Nephron (organoid): ENCODE results near the gene CEP170.

Experiments
- H3K27ac Mint-ChIP-seq, 3 experiments: 2 replicates each; pipeline ENCODE4 v1.8.0; 2020; ENCODE audit warnings: mixed read lengths in 3 of 3, mild to moderate bottlenecking in 2 of 3, moderate library complexity in 1 of 3
- H3K27me3 Mint-ChIP-seq: 2 replicates; pipeline ENCODE4 v1.8.0; 2021; ENCODE audit warnings: low read depth, mild to moderate bottlenecking, moderate library complexity, mixed read lengths
- H3K36me3 Mint-ChIP-seq: 2 replicates; pipeline ENCODE4 v1.8.0; 2020; ENCODE audit warnings: low read depth, mixed read lengths
- H3K4me1 Mint-ChIP-seq: 2 replicates; pipeline ENCODE4 v1.8.0; 2020; ENCODE audit warnings: mixed read lengths
- H3K4me3 Mint-ChIP-seq, 3 experiments: 2 replicates each; pipeline ENCODE4 v1.8.0; 2020; ENCODE audit warnings: mild to moderate bottlenecking in 3 of 3, mixed read lengths in 3 of 3, moderate library complexity in 2 of 3
- H3K9me3 Mint-ChIP-seq: 2 replicates; pipeline ENCODE4 v1.8.0; 2020; ENCODE audit warnings: mixed read lengths
- CTCF ChIP-seq, 3 experiments: fragments of 200-600 bp; sonication (generic); IDR thresholded peaks; one replicate each; pipeline ENCODE4 v1.5.0; 2021; ENCODE audit warnings: antibody characterized with exemption in 3 of 3; ENCODE audit not compliant: unreplicated experiment in 3 of 3

Gene CEP170

GRCh38 chr1:243271996-243272395, 16.9 kb upstream of the CEP170 start:
- H3K4me3 Mint-ChIP-seq, result no peak overlapping the region
- peak overlapping the region in 1 of 3 experiments; percentile 38 for H3K27ac Mint-ChIP-seq
- TF ChIP-seq CTCF (IDR thresholded peaks at IDR 0.05; ENCODE audit: unreplicated experiment in 3 of 3), result no peak
- H3K36me3 Mint-ChIP-seq, result peaks cover 45% of the 10 kb centered on the region
- H3K27me3 Mint-ChIP-seq, result no peaks in the 10 kb centered on the region
- H3K4me1 Mint-ChIP-seq, result peaks cover 32% of the 10 kb centered on the region
- peaks cover 3% of the 10 kb centered on the region for H3K9me3 Mint-ChIP-seq

GRCh38 chr1:243270097-243270864, 15.2 kb upstream of the CEP170 start:
- H3K4me1 Mint-ChIP-seq, result peaks cover 32% of the 10 kb centered on the region
- H3K27me3 Mint-ChIP-seq, result no peaks in the 10 kb centered on the region
- H3K36me3 Mint-ChIP-seq, result peaks cover 27% of the 10 kb centered on the region
- peaks cover 3% of the 10 kb centered on the region for H3K9me3 Mint-ChIP-seq
- peak overlapping the region in 1 of 3 experiments; percentile 6 for H3K4me3 Mint-ChIP-seq
- TF ChIP-seq CTCF (IDR thresholded peaks at IDR 0.05; ENCODE audit: unreplicated experiment in 3 of 3), result no peak
- peak overlapping the region in 2 of 3 experiments; percentile 8 to 54 for H3K27ac Mint-ChIP-seq

GRCh38 chr1:243269461-243269801, 14.3 kb upstream of the CEP170 start:
- Mint-ChIP-seq H3K4me3 (no peak overlapping the region), H3K4me1 (peaks cover 39% of the 10 kb centered on the region), H3K27ac (peak overlapping the region in 2 of 3 experiments; percentile 50 to 73), H3K36me3 (peaks cover 20% of the 10 kb centered on the region), H3K27me3 (no peaks in the 10 kb centered on the region), H3K9me3 (peaks cover 3% of the 10 kb centered on the region)
- no peak for TF ChIP-seq CTCF (IDR thresholded peaks at IDR 0.05; ENCODE audit: unreplicated experiment in 3 of 3)

GRCh38 chr1:243268751-243269460, 13.8 kb upstream of the CEP170 start:
- no peak for TF ChIP-seq CTCF (IDR thresholded peaks at IDR 0.05; ENCODE audit: unreplicated experiment in 3 of 3)
- Mint-ChIP-seq H3K27ac (peak overlapping the region in 2 of 3 experiments; percentile 50 to 73), H3K9me3 (peaks cover 2% of the 10 kb centered on the region), H3K4me1 (peaks cover 40% of the 10 kb centered on the region), H3K36me3 (peaks cover 18% of the 10 kb centered on the region), H3K4me3 (no peak overlapping the region), H3K27me3 (no peaks in the 10 kb centered on the region)

GRCh38 chr1:243267914-243268653, 13.0 kb upstream of the CEP170 start:
- Mint-ChIP-seq H3K27me3 (no peaks in the 10 kb centered on the region), H3K36me3 (peaks cover 14% of the 10 kb centered on the region), H3K9me3 (no peaks in the 10 kb centered on the region), H3K27ac (peak overlapping the region in 2 of 3 experiments; percentile 50 to 73), H3K4me1 (peaks cover 34% of the 10 kb centered on the region), H3K4me3 (no peak overlapping the region)
- TF ChIP-seq CTCF (IDR thresholded peaks at IDR 0.05; ENCODE audit: unreplicated experiment in 3 of 3), result no peak
